A549 (cell line): Measurements from ENCODE around the gene PCED1B. TPM values are rescaled to one million over a fixed set of nuclear protein-coding genes. Genes with fewer than 3 reads are reported as not detected.

Source experiments
- ATAC-seq, 2 experiments: fragments of 200-7000 bp in 1 of 2; fragments of >200 bp in 1 of 2; cut with Nextera tagmentation in 1 of 2; cut with Tn5 transposase in 1 of 2; 3 replicates each; pipeline versions ENCODE4 v1.8.0 to v1.9.1; 2018 to 2020; ENCODE audit warnings: mild to moderate bottlenecking in 1 of 2, moderate library complexity in 1 of 2
- CTCF ChIA-PET: fragments of 300-600 bp; sonication (Branson Sonifier 250); formaldehyde crosslinking; extraction: SDS; loops from one replicate; lab custom pipeline; 2021; ENCODE audit warnings: antibody characterized with exemption, inconsistent platforms; lab: Yijun Ruan, JAX
- POLR2A ChIA-PET: fragments of 350-600 bp; formaldehyde crosslinking; extraction: SDS; loops from one replicate; lab custom pipeline; 2021; ENCODE audit warnings: antibody characterized with exemption, inconsistent platforms; lab: Yijun Ruan, JAX
- DNase-seq, 2 experiments: peaks; one replicate each; pipeline versions ENCODE4 v3.0.0 to v3.0.0-alpha.2; 2011 to 2016; ENCODE audit warnings: low read depth in 1 of 2, low spot score in 1 of 2
- FAIRE-seq: peaks from 2 replicates; lab custom pipeline; 2011; peaks lifted over from hg19 to GRCh38; lab: Jason Lieb, UNC
- H3K27ac ChIP-seq, 2 experiments: fragments of >200 bp; sonication (Bioruptor Twin); formaldehyde crosslinking; 3 replicates each; pipeline ENCODE4 v1.5.1; 2016 to 2017
- H3K4me1 ChIP-seq: fragments of >200 bp; sonication (Bioruptor Twin); formaldehyde crosslinking; 3 replicates; pipeline ENCODE4 v1.6.1; 2016
- H3K4me2 ChIP-seq: fragments of >200 bp; sonication (Bioruptor Twin); formaldehyde crosslinking; 3 replicates; pipeline ENCODE4 v1.6.1; 2016
- H3K4me3 ChIP-seq: fragments of >200 bp; sonication (Bioruptor Twin); formaldehyde crosslinking; 3 replicates; pipeline ENCODE4 v1.5.1; 2016
- H3K9me3 ChIP-seq: fragments of >200 bp; sonication (Bioruptor Twin); formaldehyde crosslinking; 3 replicates; pipeline ENCODE4 v1.6.1; 2016
- ATOH8 ChIP-seq: fragments of 250-450 bp; sonication (Bioruptor Pico); IDR thresholded peaks from 2 replicates; pipeline ENCODE4 v1.5.0; 2020; ENCODE audit warnings: low read depth, mild to moderate bottlenecking, moderate library complexity
- BCL3 ChIP-seq: fragments of >200 bp; sonication (Bioruptor Twin); formaldehyde crosslinking; IDR thresholded peaks from 3 replicates; pipeline ENCODE4 v1.6.1; 2016
- CBX2 ChIP-seq: fragments of 200-600 bp; sonication (generic); IDR thresholded peaks from 2 replicates; pipeline ENCODE4 v1.6.1; 2016; ENCODE audit warnings: low read depth, mild to moderate bottlenecking, borderline replicate concordance
- CHD2 ChIP-seq: fragments of 150-350 bp; IDR thresholded peaks from 2 replicates; pipeline ENCODE4 v1.6.1; 2014; ENCODE audit warnings: low read length; ENCODE audit not compliant: partially characterized antibody
- E2F6 ChIP-seq: IDR thresholded peaks from 2 replicates; pipeline ENCODE4 v1.6.1; 2012; ENCODE audit warnings: low read depth, borderline replicate concordance
- EHF ChIP-seq: fragments of 250-450 bp; sonication (Bioruptor Pico); IDR thresholded peaks from 2 replicates; pipeline ENCODE4 v1.5.0; 2020; ENCODE audit warnings: mild to moderate bottlenecking
- ESRRA ChIP-seq: fragments of 150-350 bp; IDR thresholded peaks from 2 replicates; pipeline ENCODE4 v1.6.1; 2014; ENCODE audit warnings: mild to moderate bottlenecking, low read length, borderline replicate concordance
- FOXS1 ChIP-seq: fragments of 250-450 bp; sonication (Bioruptor Pico); IDR thresholded peaks from 2 replicates; pipeline ENCODE4 v1.5.0; 2020; ENCODE audit warnings: mild to moderate bottlenecking, moderate library complexity
- HMGXB4 ChIP-seq: fragments of 250-450 bp; sonication (Bioruptor Pico); IDR thresholded peaks from 2 replicates; pipeline ENCODE4 v1.5.0; 2021; ENCODE audit warnings: mild to moderate bottlenecking, moderate library complexity, borderline replicate concordance
- HOXA7 ChIP-seq: fragments of 250-450 bp; sonication (Bioruptor Pico); IDR thresholded peaks from 2 replicates; pipeline ENCODE4 v1.5.0; 2020; ENCODE audit warnings: mild to moderate bottlenecking, moderate library complexity
- HOXB5 ChIP-seq: fragments of 250-450 bp; sonication (Bioruptor Pico); IDR thresholded peaks from 2 replicates; pipeline ENCODE4 v1.5.0; 2020; ENCODE audit warnings: mild to moderate bottlenecking, moderate library complexity
- JUN ChIP-seq, 2 experiments: fragments of >200 bp; sonication (Bioruptor Twin); formaldehyde crosslinking; IDR thresholded peaks; 2 replicates in 1 of 2; 3 replicates in 1 of 2; pipeline ENCODE4 v1.6.1; 2016 to 2017
- JUNB ChIP-seq: fragments of >200 bp; sonication (Bioruptor Twin); formaldehyde crosslinking; IDR thresholded peaks from 2 replicates; pipeline ENCODE4 v1.6.1; 2016
- MAX ChIP-seq: IDR thresholded peaks from 2 replicates; pipeline ENCODE4 v1.6.1; 2012
- MAZ ChIP-seq: fragments of 150-350 bp; IDR thresholded peaks from 2 replicates; pipeline ENCODE4 v1.6.1; 2014; ENCODE audit warnings: antibody characterized with exemption, low read depth, low read length, borderline replicate concordance
- NFE2L2 ChIP-seq: fragments of 150-350 bp; conservative IDR thresholded peaks from 2 replicates; pipeline ENCODE4 v1.6.1; 2014; ENCODE audit warnings: low read length
- NPAS2 ChIP-seq: fragments of 250-450 bp; sonication (Bioruptor Pico); IDR thresholded peaks from 2 replicates; pipeline ENCODE4 v1.8.0; 2022; ENCODE audit warnings: mild to moderate bottlenecking, moderate library complexity, borderline replicate concordance
- NR3C1 ChIP-seq: fragments of >200 bp; sonication (Bioruptor Twin); formaldehyde crosslinking; IDR thresholded peaks from 3 replicates; pipeline ENCODE4 v1.6.1; 2017
- POLR2A ChIP-seq: IDR thresholded peaks from 2 replicates; pipeline ENCODE4 v1.6.1; 2012; ENCODE audit warnings: mild to moderate bottlenecking, low read length
- POLR2AphosphoS2 ChIP-seq: conservative IDR thresholded peaks from 2 replicates; pipeline ENCODE4 v1.6.1; 2012; ENCODE audit warnings: low read length, improper control_type of control experiment, inconsistent platforms
- REST ChIP-seq: fragments of 200-600 bp; sonication (generic); IDR thresholded peaks from 2 replicates; pipeline ENCODE4 v1.6.1; 2016; ENCODE audit warnings: antibody characterized with exemption, mild to moderate bottlenecking, moderate library complexity
- RFX5 ChIP-seq: fragments of 450-650 bp; IDR thresholded peaks from 2 replicates; pipeline ENCODE4 v1.7.1; 2014; ENCODE audit warnings: antibody characterized with exemption, mild to moderate bottlenecking, moderate library complexity
- RNF2 ChIP-seq: fragments of 200-600 bp; sonication (generic); IDR thresholded peaks from 2 replicates; pipeline ENCODE4 v1.6.1; 2016; ENCODE audit warnings: low read depth, mild to moderate bottlenecking, antibody characterized with exemption, moderate library complexity, borderline replicate concordance
- SREBF2 ChIP-seq: fragments of 450-650 bp; IDR thresholded peaks from 2 replicates; pipeline ENCODE4 v1.6.1; 2014; ENCODE audit warnings: mild to moderate bottlenecking, moderate library complexity
- ZC3H11A ChIP-seq: fragments of 450-650 bp; IDR thresholded peaks from 2 replicates; pipeline ENCODE4 v1.6.1; 2014; ENCODE audit warnings: antibody characterized with exemption, mild to moderate bottlenecking
- ZFP36 ChIP-seq: fragments of 450-650 bp; IDR thresholded peaks from 2 replicates; pipeline ENCODE4 v1.6.1; 2014; ENCODE audit warnings: borderline replicate concordance; ENCODE audit not compliant: partially characterized antibody
- ZSCAN20 ChIP-seq: fragments of 250-450 bp; sonication (Bioruptor Pico); IDR thresholded peaks from 2 replicates; pipeline ENCODE4 v1.8.0; 2022; ENCODE audit warnings: mild to moderate bottlenecking, moderate library complexity
- WGBS: methylation state at CpG from one replicate; pipeline ENCODE4 v1.1.6; 2017; ENCODE audit errors: missing lambda C conversion rate; 5-methylcytosine and 5-hydroxymethylcytosine counted together
- polyA plus RNA-seq, 4 experiments: library from polyadenylated mRNA; depleted of rRNA in 3 of 4; stranded (reverse); fragments of >200 nt; fragmentation: RNase III in 1 of 4; extraction: RNeasy Plus Mini Kit Qiagen cat#74134 plus additional on column Dnase treatment in 1 of 4; gene quantifications; 2 replicates in 3 of 4; 3 replicates in 1 of 4; pipeline ENCODE4 v1.2.3, GENCODE V29; 2011 to 2017

Gene PCED1B
- polyA plus RNA-seq, 2 of the 4 experiments (the other 2 are of a cell fraction) = 74.6 to 108 TPM

GRCh38 chr12:47212701-47213039 lies 133.2 kb downstream of the PCED1B start (continued):
- no peak for TF ChIP-seq HMGXB4 (CRISPR knock-in tag)
- no peak for TF ChIP-seq CBX2
- no peak for TF ChIP-seq ZC3H11A
- no peak for TF ChIP-seq NFE2L2
- no peak for TF ChIP-seq CHD2
- TF ChIP-seq BCL3 = no peak; the same call in 2 of the 3 replicates
- no peak for TF ChIP-seq MAX
- no peak for TF ChIP-seq HOXA7 (CRISPR knock-in tag)
- peak; percentile 60 to 76 for TF ChIP-seq JUN (IDR thresholded peaks at IDR 0.05)
- TF ChIP-seq ATOH8 (CRISPR knock-in tag) = no peak
- no peak for TF ChIP-seq REST
- no peak for TF ChIP-seq EHF (CRISPR knock-in tag)
- TF ChIP-seq RFX5 = no peak
- TF ChIP-seq SREBF2 = no peak
- TF ChIP-seq ESRRA = no peak
- no peak for TF ChIP-seq NR3C1
- no peak for TF ChIP-seq RNF2
- TF ChIP-seq JUNB = no peak
- no peak for TF ChIP-seq MAZ
- no peak for TF ChIP-seq POLR2AphosphoS2
- no peak for TF ChIP-seq ZSCAN20 (CRISPR knock-in tag)

- H3K9me3 ChIP-seq = no peaks in the 10 kb centered on the region
- 59% methylated on average over 3 of the region's 3 CpGs for WGBS
- no peak for FAIRE-seq
- peaks cover 73% of the 10 kb centered on the region for H3K4me1 ChIP-seq
- ChIA-PET POLR2A (interaction anchor here (3.9 kb wide), 1 partner anchor 134 kb away, joined by 29 read pairs; the partner anchor contains the start of genes AMIGO2 and PCED1B), CTCF (interaction anchor here (1.0 kb wide), 1 partner anchor 474 kb away, joined by 3 read pairs; no protein-coding TSS in a partner anchor)
- peak overlapping the region; percentile 62 for H3K4me2 ChIP-seq
- no peak overlapping the region for H3K4me3 ChIP-seq
- no peak for DNase-seq
- no peak for ATAC-seq
- TF ChIP-seq FOXS1 (CRISPR knock-in tag) (no peak), E2F6 (no peak), ATOH8 (CRISPR knock-in tag) (no peak), CBX2 (no peak), HOXB5 (CRISPR knock-in tag) (no peak), NPAS2 (CRISPR knock-in tag) (no peak), POLR2A (no peak), ZFP36 (no peak)
- TF ChIP-seq, all 56 proteins: peak for 0
- H3K27ac ChIP-seq = peak overlapping the region; percentile 91 to 92
Measured at GRCh38 chr12:47213396-47213795, 134.0 kb downstream of the PCED1B start.
